Measurements from ENCODE around the gene PLAAT2.
"Not testable (repeated sequence)": the region's sequence is repeated elsewhere in the genome, so short reads cannot be mapped to it uniquely, and the experiment has no call there.

Gene PLAAT2

GRCh38 chr11:63549411-63549810 lies 13.8 kb downstream of the PLAAT2 start:
- DNase-seq (ENCODE audit: low read depth), result no peak

GRCh38 chr11:63548178-63548577 lies 15.0 kb downstream of the PLAAT2 start:
- no peak for DNase-seq (ENCODE audit: low read depth)

DNA sequence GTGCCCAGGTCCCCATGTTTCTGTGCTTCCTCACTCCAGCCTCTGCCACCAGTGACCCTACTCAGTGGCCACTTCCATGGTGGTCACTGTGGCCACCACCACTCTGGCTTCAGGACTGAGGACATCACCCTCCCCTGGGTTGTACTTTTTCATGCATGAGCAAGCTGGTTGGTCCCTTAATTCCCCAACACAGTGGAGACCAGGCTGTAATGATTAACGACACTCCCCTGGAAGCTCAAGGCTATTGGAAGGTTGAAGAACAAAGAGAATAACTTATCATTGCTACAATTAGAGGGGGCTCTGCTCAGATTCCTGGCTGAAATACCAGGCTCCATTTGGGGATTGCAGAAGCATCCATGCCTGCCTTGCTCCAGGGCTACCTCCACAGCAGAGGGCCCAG lies 16.1 kb downstream of the PLAAT2 start:
- DNase-seq (ENCODE audit: low read depth), result no peak

DNA sequence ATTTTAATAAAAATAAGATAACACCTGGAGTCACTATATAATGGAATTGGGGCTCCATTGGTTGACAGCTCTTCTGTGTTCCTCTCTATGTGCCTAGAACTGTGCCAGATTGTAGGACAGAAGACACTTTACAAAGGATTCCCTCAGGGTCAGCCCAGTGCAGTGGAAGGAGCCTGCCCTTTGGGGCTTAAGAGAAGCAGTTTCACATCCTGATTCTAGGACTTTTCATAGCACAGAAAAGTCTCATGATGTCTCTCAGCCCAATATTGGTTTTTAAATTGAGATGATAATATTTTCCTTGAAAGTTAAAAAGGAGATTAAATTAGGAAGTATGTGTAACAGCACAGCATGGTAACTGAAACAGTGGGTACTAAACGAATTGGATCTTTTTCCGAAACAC lies 19.5 kb downstream of the PLAAT2 start:
- no peak for DNase-seq (ENCODE audit: low read depth)

GRCh38 chr11:63542506-63542905 lies 20.7 kb downstream of the PLAAT2 start:
- DNase-seq (ENCODE audit: low read depth), result not testable (repeated sequence)

DNA sequence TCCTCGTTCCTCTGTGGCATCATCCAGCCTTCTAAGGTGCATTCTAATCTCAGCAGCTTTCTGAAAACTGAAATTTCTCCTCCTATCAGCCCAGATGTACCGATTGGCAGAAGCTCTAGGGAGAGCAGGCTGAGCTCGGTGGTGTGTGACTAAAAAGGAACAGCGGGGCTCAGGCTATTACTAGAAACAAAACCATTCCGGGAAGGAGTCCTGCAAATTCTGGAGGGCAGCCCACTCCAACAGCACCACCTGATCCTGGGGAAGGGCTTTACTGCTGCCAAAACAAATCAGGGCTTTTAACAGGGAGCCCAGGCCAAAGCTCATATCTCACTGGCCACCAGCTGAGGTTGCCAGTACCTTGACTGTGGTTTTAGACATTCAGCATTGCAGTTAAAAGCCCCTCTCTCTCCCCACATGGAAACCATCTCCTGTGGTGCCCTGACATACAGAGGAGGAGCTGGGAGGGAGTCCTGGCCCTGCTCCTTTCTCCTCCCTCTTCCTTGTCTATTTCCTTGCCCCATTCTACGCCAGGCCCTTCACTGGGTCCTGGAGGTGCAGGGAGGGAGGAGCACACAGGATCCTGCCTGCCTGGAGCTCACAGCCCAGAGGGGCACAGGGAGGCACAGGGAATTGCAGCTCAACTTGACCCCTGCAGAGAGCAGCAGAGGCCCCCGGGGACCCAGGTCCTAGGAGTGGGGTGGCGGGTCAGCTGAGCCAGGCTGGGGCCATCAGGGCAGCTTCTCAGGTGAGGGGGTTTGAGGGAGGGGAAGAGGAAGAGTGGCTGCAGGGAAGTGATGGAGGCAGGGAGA lies 25.7 kb downstream of the PLAAT2 start:
- DNase-seq (ENCODE audit: low read depth), result peak; percentile 50

DNA sequence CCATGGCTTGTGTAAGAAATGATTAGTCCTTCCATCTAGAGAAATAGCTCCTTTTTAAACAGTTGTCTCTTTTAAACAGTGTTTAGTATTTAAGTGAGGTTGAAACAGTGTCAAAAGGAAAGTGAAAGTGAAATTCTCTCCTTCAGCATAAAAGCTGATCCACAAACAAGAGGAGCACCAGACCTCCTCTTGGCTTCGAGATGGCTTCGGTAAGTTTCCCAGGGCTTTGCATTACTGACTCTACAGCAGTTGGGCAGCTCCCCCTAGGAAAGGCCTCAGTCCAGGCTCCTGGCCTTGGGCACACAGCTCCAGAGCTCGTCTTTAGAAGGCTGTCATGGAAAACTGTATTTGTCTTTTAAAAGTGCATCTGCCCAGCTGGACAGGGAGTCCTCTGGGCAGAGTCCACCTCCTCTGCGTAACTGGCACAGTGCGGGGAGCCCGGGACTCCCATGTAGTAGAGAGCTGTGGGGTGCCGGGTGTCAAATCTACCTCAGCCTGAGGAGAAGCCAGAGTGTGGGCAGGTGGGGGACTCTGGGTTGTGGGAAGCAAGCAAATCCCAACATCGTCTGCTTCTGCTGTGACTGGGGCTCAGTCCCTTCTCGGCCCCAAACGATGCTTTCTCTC lies 26.4 kb downstream of the PLAAT2 start, which contains the start of gene PLAAT4:
TSS of gene PLAAT4 (plus strand) at position 140 of the 624 bp plus-strand sequence. CDS start at position 201, 61 bp downstream.
- DNase-seq (ENCODE audit: low read depth), result peak; percentile 54

DNA sequence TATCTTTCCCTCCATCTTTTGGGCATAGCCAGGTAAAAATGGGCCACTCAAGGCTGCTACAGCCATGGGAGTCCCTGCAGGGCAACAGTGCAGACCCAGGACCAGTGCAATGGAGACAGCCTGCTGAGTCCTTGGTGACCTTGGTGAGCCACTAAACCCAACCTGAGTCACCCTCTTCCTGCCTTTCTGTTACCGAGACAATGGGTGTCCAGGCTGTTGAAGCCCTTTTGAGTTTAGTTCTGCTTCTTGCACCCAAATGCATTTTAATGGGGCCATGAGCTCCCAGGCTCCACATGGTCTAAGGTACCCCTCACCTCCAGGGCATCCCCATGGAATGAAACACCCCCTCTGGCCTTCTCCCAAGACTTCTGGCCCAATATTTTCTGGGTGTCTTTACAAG lies 27.4 kb downstream of the PLAAT2 start:
- no peak for DNase-seq (ENCODE audit: low read depth)

DNA sequence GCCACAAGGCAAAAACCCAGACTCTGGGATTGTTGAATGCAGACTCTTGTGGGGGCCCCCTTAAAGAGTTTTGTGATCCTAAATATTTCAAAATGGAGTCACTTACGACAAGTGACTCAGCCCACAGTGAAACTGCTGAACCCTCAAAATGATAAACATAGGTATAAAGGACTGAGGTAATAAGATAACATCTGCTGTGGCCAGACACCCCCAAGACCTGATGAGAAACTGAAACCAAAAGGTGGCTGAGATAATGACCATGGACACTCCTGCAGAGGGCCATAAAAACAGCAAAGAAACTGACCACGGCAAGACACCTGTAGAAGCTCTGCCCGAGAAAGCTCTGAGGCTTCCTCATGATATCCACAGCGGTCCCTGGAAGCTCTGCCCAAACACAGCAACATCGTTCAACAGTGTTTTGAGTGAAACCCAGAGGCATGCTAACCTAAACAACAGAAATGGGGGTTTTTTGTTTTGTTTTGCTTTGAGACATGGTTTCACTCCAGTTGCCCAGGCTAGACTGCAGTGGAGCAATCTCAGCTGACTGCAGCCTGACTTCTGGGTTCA lies 28.2 kb downstream of the PLAAT2 start:
- DNase-seq (ENCODE audit: low read depth), result no peak

DNA sequence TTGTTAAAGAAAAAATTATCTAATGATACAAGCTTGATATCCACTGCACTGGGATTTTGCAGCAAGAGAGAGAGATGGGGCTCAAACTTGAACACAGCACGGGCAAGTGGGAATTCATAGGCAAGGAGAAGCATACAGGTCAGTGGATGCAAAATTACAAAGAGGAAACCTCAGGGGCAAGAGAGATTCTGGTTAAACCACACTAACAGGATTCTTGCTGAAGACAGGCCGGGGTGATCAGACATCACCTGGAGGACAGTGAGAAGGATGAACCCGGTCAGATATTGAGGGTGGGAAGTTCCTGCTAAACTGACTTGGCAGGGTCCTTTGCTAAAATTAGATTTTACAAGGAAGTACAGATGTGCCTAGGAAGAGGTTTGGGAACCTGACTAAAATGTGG lies 29.1 kb downstream of the PLAAT2 start:
- no peak for DNase-seq (ENCODE audit: low read depth)

DNA sequence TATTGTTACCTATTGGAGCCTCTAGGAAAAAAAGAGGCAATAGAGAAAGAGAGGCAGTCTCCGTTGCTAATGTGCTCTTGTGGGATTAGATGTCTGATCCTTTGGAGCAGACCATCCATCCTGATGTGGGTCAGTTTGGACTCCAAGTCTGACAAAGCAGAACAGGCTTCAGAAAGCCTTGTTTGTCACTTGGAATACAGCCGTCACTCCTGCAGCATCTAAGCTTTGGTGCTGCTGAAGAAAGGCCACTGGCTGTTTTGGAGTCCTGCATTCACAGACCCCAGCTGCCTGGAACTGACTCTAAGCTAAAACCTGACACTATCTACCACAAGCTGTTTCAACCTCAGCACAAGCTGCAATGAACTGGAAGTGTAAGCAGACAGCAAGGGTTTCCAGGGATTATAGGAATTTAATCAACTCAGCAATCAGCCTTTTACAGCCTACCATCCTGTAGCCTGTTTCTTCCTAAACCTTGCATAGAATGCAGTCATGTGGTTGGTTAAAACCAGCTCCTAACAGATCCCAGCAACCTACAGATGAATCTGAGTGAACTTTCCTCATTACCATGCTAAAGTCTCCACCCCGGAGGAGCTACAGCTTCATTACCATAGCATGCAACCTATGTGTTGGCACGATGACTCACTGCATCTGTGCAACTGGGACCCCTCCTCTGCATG lies 30.2 kb downstream of the PLAAT2 start:
- no peak for DNase-seq (ENCODE audit: low read depth)

- DNase-seq (ENCODE audit: low read depth), result no peak
Observed at GRCh38 chr11:63532117-63532516, 31.1 kb downstream of the PLAAT2 start.

DNA sequence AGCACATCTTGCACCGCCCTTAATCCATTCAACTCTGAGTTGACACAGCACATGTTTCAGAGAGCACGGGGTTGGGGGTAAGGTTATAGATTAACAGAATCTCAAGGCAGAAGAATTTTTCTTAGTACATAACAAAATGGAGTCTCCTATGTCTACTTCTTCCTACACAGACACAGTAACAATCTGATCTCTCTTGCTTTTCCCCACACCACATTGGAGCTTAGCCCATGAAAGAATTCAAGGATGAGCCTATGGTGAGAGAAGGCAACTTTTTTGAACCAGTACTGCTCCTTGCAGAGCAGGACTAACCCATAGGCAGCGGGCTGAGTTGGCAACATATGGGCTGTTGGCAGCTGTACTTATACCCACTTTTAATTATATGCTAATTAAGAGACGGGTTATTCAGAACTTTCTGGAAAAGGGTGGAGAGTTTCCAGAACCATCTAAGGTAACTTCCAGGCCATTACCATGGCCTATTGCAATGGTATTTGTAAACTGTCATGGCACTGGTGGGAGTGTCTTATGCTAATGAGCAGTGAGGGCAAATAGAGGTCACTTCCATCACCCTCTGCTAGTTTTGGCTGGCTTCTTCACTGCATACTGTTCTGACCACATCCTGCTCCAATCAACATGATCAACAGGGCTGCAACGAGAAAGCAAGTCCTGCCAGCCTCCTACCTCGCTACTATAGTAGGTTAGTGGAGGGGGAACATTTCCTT lies 31.9 kb downstream of the PLAAT2 start:
- peak; percentile 84 for DNase-seq (ENCODE audit: low read depth)

DNA sequence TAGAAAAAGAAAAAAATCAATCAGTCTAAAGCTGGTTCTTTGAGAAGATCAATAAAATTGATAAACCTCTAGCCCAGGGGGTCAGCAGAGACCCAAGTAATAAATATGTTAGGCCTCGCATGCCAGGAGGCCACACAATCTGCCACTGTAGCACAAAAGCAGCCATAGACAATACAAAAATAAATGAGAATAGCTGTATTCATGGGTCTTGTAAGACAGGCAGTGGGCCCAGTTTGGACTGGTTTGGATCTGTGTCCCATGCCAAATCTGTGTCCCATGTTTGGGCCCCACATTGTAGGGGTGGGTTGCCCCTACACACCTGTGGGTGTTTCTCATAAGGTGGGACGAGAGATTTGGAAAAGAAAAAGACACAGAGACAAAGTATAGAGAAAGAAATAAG lies 33.2 kb downstream of the PLAAT2 start:
- no peak for DNase-seq (ENCODE audit: low read depth)

DNA sequence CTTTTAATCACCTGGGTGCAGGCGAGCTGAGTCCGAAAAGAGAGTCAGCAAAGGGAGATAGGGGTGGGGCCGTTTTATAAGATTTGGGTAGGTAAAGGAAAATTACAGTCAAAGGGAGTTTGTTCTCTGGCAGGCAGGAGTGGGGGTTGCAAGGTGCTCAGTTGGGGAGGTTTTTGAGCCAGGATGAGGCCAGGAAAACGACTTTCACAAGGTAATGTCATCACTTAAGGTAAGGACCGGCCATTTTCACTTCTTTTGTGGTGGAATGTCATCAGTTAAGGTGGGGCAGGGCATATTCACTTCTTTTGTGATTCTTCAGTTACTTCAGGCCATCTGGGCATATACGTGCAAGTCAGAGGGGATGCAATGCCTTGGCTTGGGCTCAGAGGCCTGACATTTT lies 33.8 kb downstream of the PLAAT2 start:
- not testable (repeated sequence) for DNase-seq (ENCODE audit: low read depth)

- DNase-seq (ENCODE audit: low read depth), result not testable (repeated sequence)
Observed at GRCh38 chr11:63528729-63529278, 34.4 kb downstream of the PLAAT2 start.

- not testable (repeated sequence) for DNase-seq (ENCODE audit: low read depth)
Observed at GRCh38 chr11:63528156-63528555, 35.0 kb downstream of the PLAAT2 start.

- no peak for DNase-seq (ENCODE audit: low read depth)
Observed at GRCh38 chr11:63527667-63528066, 35.5 kb downstream of the PLAAT2 start.

DNA sequence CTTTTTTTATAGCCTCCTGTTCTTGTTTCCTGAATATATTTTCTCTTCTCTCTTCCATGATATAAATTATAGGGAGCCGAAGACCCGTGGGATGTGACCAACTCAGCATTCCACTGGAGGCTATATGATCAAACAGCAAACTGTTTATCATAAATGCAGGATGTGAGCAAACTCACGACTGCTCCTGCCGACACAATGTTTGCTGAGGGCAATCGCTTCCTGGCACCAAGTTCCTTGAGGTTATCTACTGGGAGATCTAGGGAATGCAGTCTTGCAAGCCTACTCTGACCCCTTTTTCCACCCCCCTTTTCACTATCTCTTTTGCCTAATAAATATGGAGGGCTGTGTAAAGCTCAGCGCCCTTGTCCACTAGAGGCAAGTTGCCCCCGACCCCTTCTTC lies 40.0 kb downstream of the PLAAT2 start:
- DNase-seq (ENCODE audit: low read depth), result no peak

DNA sequence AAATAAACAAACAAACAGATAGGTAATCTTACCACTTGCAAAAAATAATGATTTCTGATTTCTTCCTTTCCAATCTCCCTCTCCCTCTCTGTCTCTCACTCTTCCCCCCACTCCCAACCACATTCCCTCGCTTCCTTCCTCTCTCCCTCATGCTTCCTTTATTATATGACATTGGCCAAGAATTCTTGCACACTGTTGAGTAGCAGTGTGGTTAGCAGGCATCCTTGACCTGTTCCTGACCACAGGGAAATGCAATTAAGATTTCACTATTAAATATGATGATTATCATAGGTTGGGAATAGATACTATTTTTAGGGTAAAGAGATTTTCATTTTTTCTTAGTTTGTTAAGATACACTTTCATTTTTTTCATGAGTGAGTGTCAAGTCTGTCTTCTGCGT lies 41.3 kb downstream of the PLAAT2 start:
- DNase-seq (ENCODE audit: low read depth), result no peak

DNA sequence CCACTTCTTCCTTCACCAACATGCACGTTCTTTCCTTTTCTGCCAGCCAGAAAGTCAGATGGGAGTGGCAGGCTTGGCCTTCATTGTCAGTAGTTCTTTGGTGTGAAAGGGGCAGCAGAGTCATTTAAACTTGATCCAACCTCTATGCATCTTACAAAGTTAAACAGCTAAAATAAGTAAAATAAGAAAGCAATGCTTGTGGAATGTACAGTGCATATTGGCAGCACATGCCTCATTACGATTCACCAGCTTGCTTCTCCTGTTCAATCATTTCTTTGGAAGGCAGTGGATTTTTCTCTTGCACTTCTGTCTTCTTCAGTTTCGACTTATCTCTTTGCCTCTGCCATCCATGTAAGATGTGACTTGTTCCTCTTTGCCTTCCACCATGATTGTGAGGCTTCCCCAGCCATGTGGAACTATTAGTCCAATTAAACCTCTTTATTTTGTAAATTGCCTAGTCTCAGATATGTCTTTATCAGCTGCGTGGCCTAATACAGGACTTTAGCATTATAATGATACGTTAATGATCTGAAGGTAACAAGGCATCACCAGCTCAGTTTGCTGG lies 42.5 kb downstream of the PLAAT2 start:
- peak; percentile 13 for DNase-seq (ENCODE audit: low read depth)

All from fibroblast of gingiva (primary cell).